Dermis microvascular lymphatic vessel endothelial cell (primary cell): Measurements from ENCODE around the gene GPI. TPM values are rescaled to one million over a fixed set of nuclear protein-coding genes. Genes with fewer than 3 reads are reported as not detected.

Source experiments
- DNase-seq, 2 donors: peaks; one replicate each; pipeline versions ENCODE4 v3.0.0 to v3.0.0-alpha.2; 2010; ENCODE audit warnings: low read depth in 2 of 2
- total RNA-seq: library from RNA; depleted of rRNA; stranded (reverse); fragments of >200 nt; gene quantifications from 2 replicates; pipeline ENCODE4 v1.2.1, GENCODE V29; 2014

Gene GPI
- total RNA-seq, 1 donor from 2014 or later = 111 TPM

DNA sequence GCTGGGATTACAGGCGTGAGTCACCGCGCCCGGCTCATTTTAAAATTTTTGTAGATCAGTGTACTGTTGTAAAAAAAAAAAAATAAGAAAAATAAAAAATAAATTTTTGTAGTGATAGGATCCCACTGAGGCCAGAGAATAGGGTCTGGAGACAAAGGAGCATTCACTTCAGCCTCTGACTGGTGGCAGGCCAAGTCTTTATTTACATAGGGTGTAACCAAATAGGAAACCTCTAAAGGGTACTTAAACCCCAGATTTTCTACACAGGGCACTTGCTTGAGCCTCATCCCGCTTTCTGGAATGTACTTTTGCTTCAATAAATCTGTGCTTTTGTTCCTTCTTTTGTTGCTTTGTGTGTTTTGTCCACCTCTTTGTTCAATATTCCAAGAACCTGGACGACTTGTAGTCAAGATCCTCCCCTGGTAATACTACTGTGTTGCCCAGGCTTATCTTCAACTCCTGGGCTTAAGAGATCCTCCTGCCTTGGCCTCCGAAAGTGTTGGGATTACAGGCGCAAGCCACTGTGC, 37.1 kb downstream of the GPI start:
- no peak for DNase-seq

DNA sequence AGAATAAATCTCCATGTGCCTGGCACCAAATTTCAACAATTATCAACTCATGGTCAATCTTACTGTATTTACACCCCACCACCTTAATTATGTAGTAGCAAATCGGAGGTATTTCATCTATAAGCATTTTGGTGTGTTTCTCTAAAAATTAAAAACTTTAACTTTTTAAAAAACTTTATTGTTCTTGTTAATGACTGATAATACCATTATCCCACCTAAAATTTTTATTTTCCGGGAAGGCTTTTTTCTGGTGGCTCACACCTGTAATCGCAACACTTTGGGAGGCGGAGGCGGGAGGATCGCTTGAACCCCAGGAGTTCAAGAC, 38.8 kb downstream of the GPI start:
- no peak for DNase-seq

DNA sequence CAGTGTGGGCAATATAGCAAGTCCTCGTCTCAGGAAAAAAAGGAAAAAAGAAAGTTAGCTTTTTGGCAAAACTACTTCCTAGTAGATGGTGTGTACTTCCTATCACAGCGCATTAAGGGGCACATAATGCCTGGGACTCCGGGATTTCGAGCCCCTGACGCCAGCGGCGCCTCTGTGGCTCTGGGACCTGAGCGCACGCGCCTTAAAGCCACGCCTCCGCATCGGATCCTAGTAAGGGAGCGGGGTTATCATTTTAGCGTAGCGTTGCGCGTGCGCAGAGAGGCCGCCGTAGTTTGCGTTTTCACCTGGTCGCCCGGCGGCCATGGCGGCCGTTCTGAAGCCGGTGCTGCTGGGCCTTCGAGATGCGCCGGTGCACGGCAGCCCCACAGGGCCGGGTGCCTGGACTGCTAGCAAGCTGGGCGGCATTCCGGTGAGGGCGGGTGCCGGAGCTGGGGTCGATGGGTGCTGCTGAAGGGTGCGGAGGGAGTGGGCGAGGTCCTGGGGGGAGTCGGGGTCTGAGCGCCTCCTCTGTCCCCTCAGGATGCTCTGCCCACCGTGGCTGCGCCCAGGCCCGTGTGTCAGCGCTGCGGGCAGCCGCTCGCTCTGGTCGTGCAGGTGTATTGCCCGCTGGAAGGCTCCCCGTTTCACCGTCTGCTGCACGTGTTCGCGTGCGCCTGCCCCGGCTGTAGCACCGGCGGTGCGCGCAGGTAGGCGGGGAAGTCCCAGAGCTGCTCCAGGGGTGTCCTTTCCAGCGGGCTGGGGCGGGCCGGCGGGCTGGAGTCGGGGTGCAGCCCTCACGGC, 39.3 kb downstream of the GPI start, which contains the start of gene PDCD2L:
PDCD2L (plus strand) TSS at position 291 of the 801 bp plus-strand sequence; CDS start at position 323, 32 bp downstream.
- DNase-seq = peak; percentile 81 to 92

DNA sequence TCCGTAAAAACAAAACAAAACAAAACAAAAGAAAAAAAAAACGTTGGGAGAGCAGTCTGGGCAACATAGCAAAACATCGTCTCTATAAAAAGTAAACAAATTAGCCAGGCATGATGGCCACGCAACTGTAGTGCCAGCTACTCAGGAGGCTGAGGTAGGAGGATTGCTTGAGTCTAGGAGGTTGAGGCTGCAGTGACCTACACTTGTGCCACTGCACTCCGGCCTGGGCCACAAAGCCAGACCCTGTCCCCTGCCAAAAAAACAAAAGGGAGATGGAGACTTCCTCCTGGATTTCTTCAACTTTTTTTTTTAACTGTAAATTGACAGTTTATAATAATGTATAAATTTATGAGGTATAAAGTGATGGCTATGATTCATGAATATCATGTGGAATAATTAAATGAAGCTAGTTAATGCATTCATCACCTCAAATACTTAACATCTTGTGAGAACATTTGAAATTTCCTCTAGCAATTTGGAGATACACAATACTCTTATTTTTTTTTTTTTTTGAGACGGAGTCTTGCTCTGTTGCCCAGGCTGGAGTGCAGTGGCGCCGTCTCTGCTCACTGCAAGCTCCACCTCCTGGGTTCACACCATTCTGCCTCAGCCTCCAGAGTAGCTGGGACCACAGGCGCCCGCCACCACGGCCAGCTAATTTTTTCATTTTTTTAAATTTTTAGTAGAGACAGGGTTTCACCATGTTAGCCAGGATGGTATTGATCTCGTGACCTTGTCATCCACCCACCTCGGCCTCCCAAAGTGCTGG, 41.1 kb downstream of the GPI start:
- no peak for DNase-seq

DNA sequence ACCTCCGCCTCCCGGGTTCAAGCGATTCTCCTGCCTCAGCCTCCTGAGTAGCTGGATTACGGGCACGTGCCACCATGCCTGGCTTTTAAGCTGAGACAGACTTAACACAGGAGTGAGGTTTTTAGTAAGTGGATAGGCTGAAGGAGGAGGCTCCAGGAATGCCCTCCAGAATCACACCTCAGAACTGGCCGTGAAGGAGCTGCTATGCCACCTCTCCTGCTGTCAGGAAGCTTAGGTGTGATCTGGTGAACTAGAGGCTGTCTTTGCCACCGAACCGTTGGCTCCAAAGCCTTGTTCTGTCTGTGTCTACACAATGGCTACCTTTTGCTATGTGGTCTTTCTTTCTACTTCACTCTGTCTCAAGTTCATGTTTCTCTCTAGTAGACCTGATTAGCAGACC, 43.4 kb downstream of the GPI start:
- DNase-seq = no peak

- DNase-seq = no peak
These were observed 44.5 kb downstream of the GPI start for GRCh38 chr19:34409189-34410164.

DNA sequence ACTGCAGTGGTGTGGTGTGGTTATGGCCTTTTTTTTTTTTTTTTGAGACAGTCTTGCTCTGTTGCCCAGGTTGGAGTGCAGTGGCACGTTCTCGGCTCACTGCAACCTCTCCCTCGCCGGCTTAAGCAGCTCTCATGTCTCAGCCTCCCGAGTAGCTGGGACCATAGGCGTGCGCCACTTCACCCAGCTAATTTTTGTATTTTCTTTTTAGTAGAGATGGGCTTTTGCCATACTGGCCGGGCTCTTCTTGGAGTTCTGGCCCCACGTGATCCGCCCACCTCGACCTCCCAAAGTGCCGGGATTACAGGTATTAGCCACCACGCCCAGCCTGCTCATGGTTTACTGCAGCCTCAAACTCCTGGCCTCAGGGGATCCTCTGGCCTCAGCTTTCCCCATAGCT, 46.2 kb downstream of the GPI start:
- no peak for DNase-seq

- no peak for DNase-seq
These were observed 51.1 kb downstream of the GPI start for GRCh38 chr19:34416021-34416545.

DNA sequence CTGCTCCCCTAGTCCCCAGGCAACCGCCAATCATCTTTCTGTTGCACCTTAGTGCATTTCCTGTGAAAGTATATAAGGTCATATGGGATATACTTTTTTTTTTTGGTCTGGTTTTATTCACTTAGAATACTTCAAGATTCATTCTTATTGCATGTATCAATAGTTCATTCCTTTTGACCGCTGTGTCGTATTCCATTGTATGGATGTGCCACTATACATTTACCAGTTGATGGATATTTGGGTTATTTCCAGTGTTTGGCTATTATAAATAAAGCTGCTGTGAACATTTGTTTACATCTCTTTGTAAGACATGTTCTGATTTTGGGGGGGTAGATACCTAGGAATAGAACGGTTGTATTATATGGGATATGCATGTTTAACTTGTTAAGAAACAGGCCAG, 53.3 kb downstream of the GPI start:
- DNase-seq = no peak

DNA sequence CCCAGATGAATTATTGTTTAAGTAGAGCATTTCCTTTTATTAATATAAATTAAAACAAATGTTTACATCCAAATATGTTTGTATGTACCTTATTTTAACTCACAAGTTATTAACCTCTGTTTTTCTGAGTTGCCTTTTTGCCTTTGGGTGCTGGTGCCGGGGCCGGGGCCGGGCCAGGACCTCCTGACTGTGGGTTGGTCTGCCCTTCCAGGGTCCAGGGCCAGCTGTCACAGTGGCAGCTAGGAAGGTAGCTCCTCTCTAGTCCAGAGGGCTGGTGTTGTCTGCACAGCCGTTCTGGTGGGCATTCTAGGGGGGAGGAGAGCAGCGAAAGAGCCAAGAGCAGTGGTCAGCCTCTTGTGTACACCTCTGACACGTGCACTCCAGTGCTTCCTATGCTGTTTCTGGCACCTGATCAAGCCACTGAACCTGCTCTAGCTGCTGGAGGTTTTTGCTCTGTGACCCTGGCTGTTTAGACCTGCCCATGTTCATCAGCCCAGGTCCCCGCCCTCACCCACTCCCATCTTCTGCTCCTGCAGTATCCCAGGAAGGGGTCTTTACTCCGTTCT, 61.2 kb downstream of the GPI start:
- no peak for DNase-seq

- DNase-seq = peak in 1 of 2 donors; percentile 49
These were observed 63.7 kb downstream of the GPI start for GRCh38 chr19:34428549-34429285.

DNA sequence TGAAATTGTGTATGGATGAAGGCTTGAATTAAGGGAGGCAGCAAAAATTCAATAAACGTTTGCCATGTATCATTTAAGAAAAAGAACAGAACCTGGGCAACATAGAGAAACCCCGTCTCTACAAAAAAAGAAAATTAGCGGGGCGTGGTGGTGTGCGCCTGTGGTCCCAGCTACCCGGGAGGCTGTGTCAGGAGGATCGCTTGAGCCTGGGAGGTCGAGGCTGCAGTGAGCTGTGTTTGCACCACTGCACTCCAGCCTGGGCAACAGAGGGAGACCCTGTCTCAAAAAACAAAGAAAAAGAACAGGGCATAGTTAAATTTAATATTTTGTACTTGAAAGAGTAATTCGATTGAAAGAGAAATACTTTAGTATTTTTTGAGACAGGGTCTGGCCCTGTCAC, 64.6 kb downstream of the GPI start:
- DNase-seq = no peak

GRCh38 chr19:34430738-34431625, 66.0 kb downstream of the GPI start:
- peak; percentile 31 to 76 for DNase-seq

DNA sequence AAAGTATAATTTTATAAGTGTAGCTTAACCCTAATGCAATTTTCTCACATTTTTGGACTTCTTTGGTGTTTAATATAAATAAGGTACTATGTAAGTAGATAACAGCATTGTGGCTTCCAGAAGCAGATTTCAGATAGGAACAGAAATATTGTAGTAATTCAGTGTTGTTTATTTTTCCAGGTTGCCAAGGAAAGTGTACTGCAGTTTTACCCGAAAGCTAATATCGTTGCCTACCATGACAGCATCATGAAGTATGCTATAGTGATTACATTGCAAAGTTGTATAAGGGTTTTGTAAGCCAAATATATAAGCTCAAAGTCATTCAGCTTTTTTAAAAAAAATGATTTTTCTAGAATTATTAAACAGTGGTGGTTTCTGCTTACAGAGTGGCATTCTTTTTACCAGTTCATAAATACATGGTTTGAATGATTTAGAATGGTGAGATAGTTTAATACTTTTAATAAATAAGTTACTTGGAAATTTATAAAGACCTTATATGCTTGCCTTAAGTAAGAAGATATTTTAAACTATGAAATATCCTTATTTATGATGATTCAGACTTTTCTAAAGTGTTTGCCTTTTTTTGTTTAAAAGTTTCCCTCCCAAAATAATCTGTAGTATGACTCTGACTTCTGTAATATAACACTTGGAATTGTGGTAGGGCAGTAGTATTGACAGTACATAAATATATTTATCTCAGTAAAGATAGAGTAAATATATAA, 66.8 kb downstream of the GPI start:
- peak; percentile 8 to 50 for DNase-seq

GRCh38 chr19:34432797-34433196, 67.8 kb downstream of the GPI start:
- peak; percentile 76 to 82 for DNase-seq

DNA sequence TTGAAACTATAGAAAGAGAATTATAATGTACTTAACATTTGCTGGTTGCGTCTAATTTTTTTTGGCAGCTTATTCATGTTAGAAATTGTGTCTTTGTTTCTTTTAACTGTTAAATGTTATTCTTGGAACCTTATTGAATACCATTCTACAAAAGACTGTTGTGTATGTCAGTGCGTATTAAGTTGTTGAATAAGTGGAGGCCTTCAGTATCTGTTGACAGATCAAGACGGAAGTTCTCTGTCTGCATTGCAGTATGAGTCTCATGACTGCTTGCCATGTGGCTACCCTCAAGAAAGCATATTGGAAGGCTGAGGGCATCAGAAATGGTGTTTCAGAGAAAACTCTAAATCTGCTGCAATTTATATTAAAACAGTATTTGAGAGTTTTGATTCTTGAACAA, 71.7 kb downstream of the GPI start:
- DNase-seq = peak; percentile 28 to 92

- DNase-seq = no peak
These were observed 83.2 kb downstream of the GPI start for GRCh38 chr19:34448191-34448590.
